Gastrocnemius medialis (tissue), 4 donors: ENCODE measurements around the gene CDC42BPA. TPM values are rescaled to one million over a fixed set of nuclear protein-coding genes. Genes with fewer than 3 reads are reported as not detected.

ENCODE experiments used
- ATAC-seq, 2 donors: fragments of 150-250 bp; one replicate each; pipeline ENCODE4 v1.9.1; 2016
- DNase-seq, 2 donors: peaks; one replicate each; pipeline ENCODE4 v3.0.0-alpha.2; 2019
- H3K27ac ChIP-seq, 4 donors: fragments of 200-600 bp; sonication (generic); 1 replicate in 1 of 4; 2 replicates in 3 of 4; pipeline ENCODE4 v1.5.1; 2016 to 2018; ENCODE audit warnings: mild to moderate bottlenecking in 2 of 4, moderate library complexity in 1 of 4
- H3K27me3 ChIP-seq, 3 donors: fragments of 200-600 bp; sonication (generic) in 2 of 3; 1 replicate in 1 of 3; 2 replicates in 2 of 3; pipeline versions ENCODE4 v1.5.1 to v1.6.0; 2016 to 2019; ENCODE audit warnings: mild to moderate bottlenecking in 1 of 3, moderate library complexity in 1 of 3
- H3K36me3 ChIP-seq, 2 donors: fragments of 200-600 bp; sonication (generic) in 1 of 2; one replicate each; pipeline ENCODE4 v1.5.1; 2017 to 2018
- H3K4me1 ChIP-seq, 2 donors: fragments of 200-600 bp; sonication (generic) in 1 of 2; one replicate each; pipeline ENCODE4 v1.5.1; 2016 to 2017; ENCODE audit warnings: mild to moderate bottlenecking in 2 of 2
- H3K4me3 ChIP-seq, 4 donors: fragments of 200-600 bp; sonication (generic) in 3 of 4; 1 replicate in 1 of 4; 2 replicates in 3 of 4; pipeline ENCODE4 v1.5.1; 2016 to 2019; ENCODE audit warnings: mild to moderate bottlenecking in 2 of 4
- H3K9me3 ChIP-seq, 3 donors: fragments of 200-600 bp; sonication (generic) in 2 of 3; 1 replicate in 1 of 3; 2 replicates in 2 of 3; pipeline ENCODE4 v1.5.1; 2016 to 2019
- CTCF ChIP-seq, 5 experiments: fragments of 450-650 bp in 3 of 5; fragments of 200-600 bp in 2 of 5; sonication (generic) in 2 of 5; IDR thresholded peaks in 4 of 5; conservative IDR thresholded peaks in 1 of 5; 1 replicate in 4 of 5; 2 replicates in 1 of 5; pipeline ENCODE4 v1.5.1; 2016 to 2019; ENCODE audit warnings: antibody characterized with exemption in 5 of 5, mild to moderate bottlenecking in 3 of 5, moderate library complexity in 3 of 5
- POLR2A ChIP-seq, 2 donors: fragments of 450-650 bp; IDR thresholded peaks; one replicate each; pipeline ENCODE4 v1.6.1; 2017; ENCODE audit warnings: antibody characterized with exemption in 2 of 2, mild to moderate bottlenecking in 2 of 2, moderate library complexity in 2 of 2
- in situ Hi-C, 4 donors: fragments of 200-750 bp; cut with MboI; loops; one replicate each; pipeline versions ENCODE4 v1.15.0 to v1.8.0; 2017; ENCODE audit warnings: low sequenced_read_pairs in 4 of 4
- intact Hi-C: fragments of 100-400 bp; cut with DNase I; formaldehyde crosslinking; loops from one replicate; pipeline ENCODE4 v1.15.1; 2023; ENCODE audit warnings: low total_unique reads
- total RNA-seq, 4 donors: library from RNA; depleted of rRNA; stranded (reverse); fragments of >200 nt; gene quantifications; one replicate each; pipeline versions ENCODE4 v1.1.0 to v1.2.3, GENCODE V29; 2016

CDC42BPA gene
- total RNA-seq, 4 donors from 2014 or later = 13.9 to 30.6 (median 16.6) TPM

DNA sequence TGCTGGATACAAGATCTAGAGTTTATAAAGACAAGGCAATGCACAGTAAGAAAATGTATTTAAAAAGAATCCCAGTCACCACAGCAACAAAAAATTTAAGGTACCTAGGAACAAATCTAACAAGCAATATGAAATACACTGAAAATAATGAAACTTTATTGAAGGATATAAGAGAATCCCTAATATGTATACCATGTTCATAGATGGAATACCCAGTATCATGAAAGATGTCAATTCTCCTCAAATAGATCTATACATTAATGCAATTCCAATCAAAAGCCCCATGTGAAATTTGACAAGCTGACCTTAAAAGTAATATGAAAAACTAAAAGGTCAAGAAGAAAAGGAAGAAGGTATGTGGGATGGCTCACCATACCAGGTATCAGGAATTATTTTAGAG lies 269.0 kb downstream of the CDC42BPA start:
- intact Hi-C loops (no loop called here), in situ Hi-C loops (no loop called here)
- Histone ChIP-seq H3K27me3 (no peaks in the 10 kb centered on the region), H3K4me3 (no peak overlapping the region), H3K4me1 (no peaks in the 10 kb centered on the region), H3K36me3 (peaks cover 0 to 8% of the 10 kb centered on the region in 2 donors), H3K9me3 (no peaks in the 10 kb centered on the region), H3K27ac (no peak overlapping the region)
- DNase-seq (no peak), ATAC-seq (no peak)
- TF ChIP-seq POLR2A (IDR thresholded peaks at IDR 0.05) = no peak
- no peak for TF ChIP-seq CTCF (IDR thresholded peaks at IDR 0.05 in 4 of 5, conservative IDR thresholded peaks at IDR 0.05 in 1 of 5)

- intact Hi-C loops (no loop called here), in situ Hi-C loops (no loop called here)
- H3K9me3 ChIP-seq = no peaks in the 10 kb centered on the region
- DNase-seq (no peak), ATAC-seq (no peak)
- TF ChIP-seq POLR2A (IDR thresholded peaks at IDR 0.05) (no peak), CTCF (IDR thresholded peaks at IDR 0.05 in 4 of 5, conservative IDR thresholded peaks at IDR 0.05 in 1 of 5) (no peak)
- H3K4me3 ChIP-seq = no peak overlapping the region
- H3K4me1 ChIP-seq = no peaks in the 10 kb centered on the region
- H3K36me3 ChIP-seq = peaks cover 0 to 3% of the 10 kb centered on the region in 2 donors
- no peak overlapping the region for H3K27ac ChIP-seq
- H3K27me3 ChIP-seq = no peaks in the 10 kb centered on the region
Measured at GRCh38 chr1:227043755-227044154, 274.5 kb downstream of the CDC42BPA start.

DNA sequence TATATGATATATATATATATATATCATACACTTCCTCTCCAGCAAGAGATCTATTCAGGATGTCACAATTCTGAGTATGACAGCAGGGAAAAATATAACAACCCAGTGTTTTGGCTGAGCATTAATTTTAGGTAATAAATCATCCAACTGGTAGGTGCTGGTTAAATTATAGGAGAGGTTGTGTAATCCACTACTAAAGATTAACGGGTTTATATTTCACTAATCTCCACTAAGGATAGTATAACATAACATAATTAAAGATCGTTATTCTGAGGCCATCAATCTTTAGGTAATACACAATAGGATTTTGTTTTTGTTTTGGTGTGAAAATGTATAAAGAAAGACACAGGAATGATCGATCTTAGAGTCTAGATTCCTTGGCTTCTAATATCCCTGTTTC lies 276.0 kb downstream of the CDC42BPA start:
- H3K9me3 ChIP-seq = no peaks in the 10 kb centered on the region
- DNase-seq (no peak), ATAC-seq (no peak)
- H3K4me3 ChIP-seq = no peak overlapping the region
- intact Hi-C loops (no loop called here), in situ Hi-C loops (no loop called here)
- H3K36me3 ChIP-seq = peaks cover 0 to 8% of the 10 kb centered on the region in 2 donors
- TF ChIP-seq CTCF (IDR thresholded peaks at IDR 0.05 in 4 of 5, conservative IDR thresholded peaks at IDR 0.05 in 1 of 5) = no peak
- no peak for TF ChIP-seq POLR2A (IDR thresholded peaks at IDR 0.05)
- H3K27me3 ChIP-seq = no peaks in the 10 kb centered on the region
- no peaks in the 10 kb centered on the region for H3K4me1 ChIP-seq
- no peak overlapping the region for H3K27ac ChIP-seq

DNA sequence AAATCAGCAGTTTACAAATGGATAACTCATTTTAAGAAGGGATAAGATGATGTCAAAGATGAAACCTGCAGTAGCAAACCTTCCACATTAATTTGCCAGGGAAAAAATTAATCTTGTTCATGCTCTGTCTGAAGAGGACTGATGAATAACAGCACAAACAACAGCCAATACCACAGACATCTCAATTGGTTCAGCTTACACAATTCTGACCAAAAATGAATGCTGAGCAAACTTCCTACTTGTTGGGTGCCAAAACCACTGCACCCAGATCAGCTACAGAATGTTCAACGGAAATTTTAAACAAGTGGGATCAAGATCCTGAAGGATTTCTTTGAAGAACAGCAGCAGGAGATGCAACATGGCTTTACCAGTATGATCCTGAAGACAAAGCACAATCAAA lies 279.9 kb downstream of the CDC42BPA start:
- in situ Hi-C loops = no loop called here
- peaks cover 0 to 18% of the 10 kb centered on the region in 2 donors for H3K36me3 ChIP-seq

More for the DNA sequence above, 279.9 kb downstream of the CDC42BPA start:
- Histone ChIP-seq H3K9me3 (no peaks in the 10 kb centered on the region), H3K27ac (no peak overlapping the region), H3K4me1 (no peaks in the 10 kb centered on the region), H3K4me3 (no peak overlapping the region), H3K27me3 (no peaks in the 10 kb centered on the region)
- intact Hi-C loops = no loop called here
- TF ChIP-seq POLR2A (IDR thresholded peaks at IDR 0.05) (no peak), CTCF (IDR thresholded peaks at IDR 0.05 in 4 of 5, conservative IDR thresholded peaks at IDR 0.05 in 1 of 5) (no peak)
- ATAC-seq (no peak), DNase-seq (no peak)
